PC-9 (cell line): Measurements from ENCODE around the gene LEPR.

ENCODE experiments used
- EZH2 ChIP-seq: fragments of 200-600 bp; sonication (generic); IDR thresholded peaks from 2 replicates; pipeline ENCODE4 v1.8.0; 2017; ENCODE audit warnings: antibody characterized with exemption, low read depth
- TF ChIP-seq, protein P1 (sequence below): fragments of 200-600 bp; sonication (generic); conservative IDR thresholded peaks from 2 replicates; pipeline ENCODE4 v1.6.1; 2017; ENCODE audit warnings: mixed run types, antibody characterized with exemption, mild to moderate bottlenecking, moderate library complexity

GRCh38 chr1:65437616-65438015 is 17.1 kb downstream of the LEPR start:
- TF ChIP-seq, protein P1, sequence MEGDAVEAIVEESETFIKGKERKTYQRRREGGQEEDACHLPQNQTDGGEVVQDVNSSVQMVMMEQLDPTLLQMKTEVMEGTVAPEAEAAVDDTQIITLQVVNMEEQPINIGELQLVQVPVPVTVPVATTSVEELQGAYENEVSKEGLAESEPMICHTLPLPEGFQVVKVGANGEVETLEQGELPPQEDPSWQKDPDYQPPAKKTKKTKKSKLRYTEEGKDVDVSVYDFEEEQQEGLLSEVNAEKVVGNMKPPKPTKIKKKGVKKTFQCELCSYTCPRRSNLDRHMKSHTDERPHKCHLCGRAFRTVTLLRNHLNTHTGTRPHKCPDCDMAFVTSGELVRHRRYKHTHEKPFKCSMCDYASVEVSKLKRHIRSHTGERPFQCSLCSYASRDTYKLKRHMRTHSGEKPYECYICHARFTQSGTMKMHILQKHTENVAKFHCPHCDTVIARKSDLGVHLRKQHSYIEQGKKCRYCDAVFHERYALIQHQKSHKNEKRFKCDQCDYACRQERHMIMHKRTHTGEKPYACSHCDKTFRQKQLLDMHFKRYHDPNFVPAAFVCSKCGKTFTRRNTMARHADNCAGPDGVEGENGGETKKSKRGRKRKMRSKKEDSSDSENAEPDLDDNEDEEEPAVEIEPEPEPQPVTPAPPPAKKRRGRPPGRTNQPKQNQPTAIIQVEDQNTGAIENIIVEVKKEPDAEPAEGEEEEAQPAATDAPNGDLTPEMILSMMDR: no peak
- no peak for TF ChIP-seq EZH2
